ENCODE results near the gene ADM2.

ADM2 gene

GRCh38 chr22:50469377-50470305 is 11.7 kb upstream of the ADM2 start:
- DNase-seq = peak; percentile 97 to 98

- no peak for DNase-seq
Observed at GRCh38 chr22:50470491-50470890, 10.9 kb upstream of the ADM2 start.

- DNase-seq = no peak
Observed at GRCh38 chr22:50471197-50471847, 10.0 kb upstream of the ADM2 start.

GRCh38 chr22:50471962-50472361 is 9.4 kb upstream of the ADM2 start:
- no peak for DNase-seq

- peak; percentile 57 to 69 for DNase-seq
Observed at GRCh38 chr22:50473088-50473487, 8.3 kb upstream of the ADM2 start.

- no peak for DNase-seq
Observed at GRCh38 chr22:50473855-50474671, 7.3 kb upstream of the ADM2 start.

- peak; percentile 89 to 90 for DNase-seq
Observed at GRCh38 chr22:50474710-50475651, 6.4 kb upstream of the ADM2 start, which contains the start of gene SBF1. TSS of gene SBF1 (minus strand) at chr22:50475035. CDS start at chr22:50474840, 195 bp downstream.

GRCh38 chr22:50475652-50476002 is 5.7 kb upstream of the ADM2 start:
- DNase-seq = no peak

GRCh38 chr22:50476868-50477267 is 4.5 kb upstream of the ADM2 start:
- DNase-seq = no peak

- DNase-seq = no peak
Observed at GRCh38 chr22:50477923-50478322, 3.4 kb upstream of the ADM2 start.

GRCh38 chr22:50479721-50480120 is 1.6 kb upstream of the ADM2 start:
- DNase-seq = no peak

GRCh38 chr22:50481045-50481439 is 301 bp upstream of the ADM2 start:
- DNase-seq = no peak

- no peak for DNase-seq
Observed at GRCh38 chr22:50482107-50483074, 1.0 kb downstream of the ADM2 start.

GRCh38 chr22:50483106-50483505 is 1.8 kb downstream of the ADM2 start:
- DNase-seq = no peak

- DNase-seq = no peak
Observed at GRCh38 chr22:50483556-50483955, 2.2 kb downstream of the ADM2 start.

GRCh38 chr22:50483977-50484853 is 2.9 kb downstream of the ADM2 start:
- DNase-seq = no peak

GRCh38 chr22:50485221-50486131 is 4.1 kb downstream of the ADM2 start:
- no peak for DNase-seq

GRCh38 chr22:50486561-50487289 is 5.4 kb downstream of the ADM2 start, which contains the start of gene MIOX:
TSS of gene MIOX (plus strand) at chr22:50486859. CDS start at chr22:50486898, 39 bp downstream.
- DNase-seq = no peak

Measured in CD4-positive, alpha-beta T cell treated with Interleukin-1 beta for 1 hour (primary cell).